ENCODE data around the gene PSMA5.

DNA sequence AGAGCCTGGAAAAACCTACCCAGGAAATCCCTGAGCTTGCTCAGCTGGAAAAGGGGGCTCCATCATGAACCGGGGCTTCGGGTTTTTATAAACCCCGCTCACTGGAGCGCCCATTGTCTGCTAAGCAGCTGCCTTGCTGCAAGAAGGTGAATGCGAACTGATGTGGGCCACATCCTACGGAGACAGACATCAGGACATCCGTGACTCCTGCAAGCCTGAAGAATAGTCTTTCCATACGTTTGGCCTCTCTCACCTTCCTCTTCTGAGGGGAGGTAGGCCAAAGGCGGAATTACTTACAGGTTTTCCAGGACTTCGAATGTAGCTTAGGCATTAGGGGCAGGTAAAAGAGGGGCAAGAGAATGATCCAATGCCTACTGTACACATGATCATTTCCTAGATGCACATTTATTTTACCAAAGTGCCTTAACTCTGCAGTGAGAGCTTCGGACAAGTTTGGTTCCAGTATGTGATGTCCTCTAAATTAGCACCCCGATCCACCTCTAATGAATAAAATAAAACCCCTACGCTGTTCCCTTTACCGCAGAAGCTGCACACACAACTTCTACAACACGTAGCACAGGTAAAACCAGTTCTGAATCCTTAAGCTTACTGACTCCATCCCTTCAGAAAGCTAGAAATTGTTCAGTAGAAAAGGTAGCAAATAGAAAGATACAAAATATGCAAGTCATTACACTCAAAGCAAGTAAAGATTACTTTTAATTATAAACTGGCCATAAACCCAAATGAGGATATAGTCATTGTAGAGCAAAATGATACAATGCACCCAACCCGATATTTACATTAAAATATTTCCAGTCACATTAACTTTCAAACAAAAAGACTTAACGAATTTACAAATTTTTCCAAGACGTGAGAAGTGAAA is 27.7 kb downstream of the PSMA5 start:
- TF ChIP-seq POLR2AphosphoS5 (IDR thresholded peaks at IDR 0.05; ENCODE audit: low read depth, low read length) = no peak
- no peak for TF ChIP-seq PAX5 (IDR thresholded peaks at IDR 0.05; ENCODE audit: insufficient read depth, low read length, severe bottlenecking)
- TF ChIP-seq SPI1 (IDR thresholded peaks at IDR 0.05; ENCODE audit: low read depth, low read length) = no peak
- no peak for TF ChIP-seq POLR2A (IDR thresholded peaks at IDR 0.05; ENCODE audit: low read depth, low read length)

All from GM12891 (cell line).